CD4-positive, alpha-beta memory T cell (primary cell): Measurements from ENCODE around the gene NUP50. TPM values are rescaled to one million over a fixed set of nuclear protein-coding genes. Genes with fewer than 3 reads are reported as not detected.

ENCODE experiments used
- CTCF ChIA-PET: fragments of 350-600 bp; sonication (Branson Sonifier 250); formaldehyde crosslinking; loops from one replicate; lab custom pipeline; 2021; ENCODE audit warnings: inconsistent platforms; ENCODE audit not compliant: partially characterized antibody; lab: Charles Lee
- POLR2A ChIA-PET: fragments of 350-600 bp; sonication (Branson Sonifier 250); formaldehyde crosslinking; loops from one replicate; lab custom pipeline; 2021; ENCODE audit not compliant: partially characterized antibody; lab: Charles Lee
- DNase-seq, 5 donors: peaks; one replicate each; pipeline versions ENCODE4 v3.0.0 to v3.0.0-alpha.2; 2020 to 2022; ENCODE audit warnings: mixed read lengths in 1 of 5
- H3K27ac ChIP-seq: one replicate; pipeline ENCODE4 v1.7.0; 2013; ENCODE audit warnings: low read depth, low read length
- H3K27me3 ChIP-seq: 2 replicates; pipeline ENCODE4 v1.7.0; 2013; ENCODE audit warnings: mild to moderate bottlenecking, low read length, moderate library complexity; ENCODE audit not compliant: insufficient read depth
- H3K36me3 ChIP-seq: 2 replicates; pipeline ENCODE4 v1.7.0; 2013; ENCODE audit warnings: mild to moderate bottlenecking, low read length, moderate library complexity; ENCODE audit not compliant: insufficient read depth
- H3K4me1 ChIP-seq: 2 replicates; pipeline ENCODE4 v1.7.0; 2013; ENCODE audit warnings: mild to moderate bottlenecking, low read length, moderate library complexity; ENCODE audit not compliant: insufficient read depth
- H3K4me3 ChIP-seq, 2 donors: one replicate each; pipeline ENCODE4 v1.7.0; 2013; ENCODE audit warnings: low read length in 2 of 2, mild to moderate bottlenecking in 1 of 2
- H3K9me3 ChIP-seq, 2 donors: one replicate each; pipeline ENCODE4 v1.7.0; 2013; ENCODE audit warnings: low read length in 2 of 2, control low read depth in 1 of 2; ENCODE audit not compliant: control insufficient read depth in 1 of 2
- H3K27ac Mint-ChIP-seq, 7 donors: one replicate each; pipeline ENCODE4 v1.8.0; 2020 to 2021; ENCODE audit warnings: mixed read lengths in 7 of 7, mild to moderate bottlenecking in 6 of 7, inconsistent platforms in 3 of 7, moderate library complexity in 3 of 7
- H3K27me3 Mint-ChIP-seq, 2 donors: one replicate each; pipeline ENCODE4 v1.8.0; 2020 to 2021; ENCODE audit warnings: mixed read lengths in 2 of 2
- H3K36me3 Mint-ChIP-seq, 2 donors: one replicate each; pipeline ENCODE4 v1.8.0; 2020 to 2021; ENCODE audit warnings: mixed read lengths in 2 of 2, inconsistent platforms in 1 of 2, mild to moderate bottlenecking in 1 of 2
- H3K4me1 Mint-ChIP-seq, 4 donors: one replicate each; pipeline ENCODE4 v1.8.0; 2020 to 2021; ENCODE audit warnings: mixed read lengths in 4 of 4, mild to moderate bottlenecking in 1 of 4
- H3K4me3 Mint-ChIP-seq, 8 donors: one replicate each; pipeline ENCODE4 v1.8.0; 2020 to 2021; ENCODE audit warnings: mixed read lengths in 8 of 8, mild to moderate bottlenecking in 7 of 8, moderate library complexity in 6 of 8, inconsistent platforms in 3 of 8
- H3K9me3 Mint-ChIP-seq, 8 donors: one replicate each; pipeline ENCODE4 v1.8.0; 2020 to 2021; ENCODE audit warnings: mixed read lengths in 8 of 8, mild to moderate bottlenecking in 5 of 8, inconsistent platforms in 3 of 8, moderate library complexity in 1 of 8
- intact Hi-C: fragments of 100-400 bp; cut with micrococcal nuclease; formaldehyde crosslinking; loops from one replicate; pipeline ENCODE4 v1.15.1; 2023
- polyA plus RNA-seq, 2 donors: library from polyadenylated mRNA; unstranded; fragments of 300-500 nt; fragmentation: Illumina TruSeq; gene quantifications; one replicate each; pipeline ENCODE4 v1.2.3, GENCODE V29; 2021
- total RNA-seq, 2 experiments: library from RNA; stranded (reverse); gene quantifications; one replicate each; pipeline ENCODE4 v1.2.3, GENCODE V29; 2021

The NUP50 gene
- total and polyA plus RNA-seq, 4 experiments from 2014 or later, result 40.1 to 158 (median 103) TPM

- Histone ChIP-seq H3K36me3 (no peaks in the 10 kb centered on the region), H3K4me3 (no peak overlapping the region), H3K9me3 (no peaks in the 10 kb centered on the region), H3K4me1 (no peaks in the 10 kb centered on the region), H3K27ac (no peak overlapping the region), H3K27me3 (no peaks in the 10 kb centered on the region)
- Mint-ChIP-seq H3K4me3 (no peak overlapping the region), H3K4me1 (peaks cover 0 to 7% (median 3%) of the 10 kb centered on the region in 4 donors), H3K9me3 (peaks cover 0 to 4% (median 0%) of the 10 kb centered on the region in 8 donors), H3K36me3 (peaks cover 2 to 8% of the 10 kb centered on the region in 2 donors), H3K27ac (no peak overlapping the region), H3K27me3 (no peaks in the 10 kb centered on the region)
- ChIA-PET CTCF (no interaction called here), POLR2A (interaction anchor here (0.6 kb wide), 1 partner anchor 28 kb away, joined by 4 read pairs; no protein-coding TSS in a partner anchor)
- DNase-seq, result no peak
- intact Hi-C loops, result no loop called here
Measured at GRCh38 chr22:45144916-45145315, 18.8 kb upstream of the NUP50 start.

- no peaks in the 10 kb centered on the region for H3K36me3 ChIP-seq
- peaks cover 0 to 8% (median under 1%) of the 10 kb centered on the region in 4 donors for H3K4me1 Mint-ChIP-seq
- no peaks in the 10 kb centered on the region for H3K9me3 ChIP-seq
- DNase-seq, result no peak
- no peaks in the 10 kb centered on the region for H3K4me1 ChIP-seq
- H3K9me3 Mint-ChIP-seq, result no peaks in the 10 kb centered on the region
- no peak overlapping the region for H3K27ac ChIP-seq
- peaks cover 20 to 25% of the 10 kb centered on the region in 2 donors for H3K36me3 Mint-ChIP-seq
- H3K27me3 Mint-ChIP-seq, result no peaks in the 10 kb centered on the region
- no peak overlapping the region for H3K4me3 Mint-ChIP-seq
- intact Hi-C loops, result no loop called here
- no peaks in the 10 kb centered on the region for H3K27me3 ChIP-seq
- POLR2A ChIA-PET, result interaction anchor here (0.6 to 0.9 kb wide), 2 partner anchors 13 to 42 kb away, joined by 3 read pairs; no protein-coding TSS in a partner anchor
- H3K4me3 ChIP-seq, result no peak overlapping the region
- H3K27ac Mint-ChIP-seq, result no peak overlapping the region
- CTCF ChIA-PET, result no interaction called here
Measured at GRCh38 chr22:45149671-45150070, 14.1 kb upstream of the NUP50 start.

GRCh38 chr22:45150139-45150538 is 13.6 kb upstream of the NUP50 start:
- DNase-seq, result no peak
- Histone ChIP-seq H3K36me3 (no peaks in the 10 kb centered on the region), H3K4me1 (no peaks in the 10 kb centered on the region), H3K4me3 (no peak overlapping the region), H3K27ac (no peak overlapping the region), H3K9me3 (no peaks in the 10 kb centered on the region), H3K27me3 (no peaks in the 10 kb centered on the region)
- no peak overlapping the region for H3K27ac Mint-ChIP-seq
- H3K4me1 Mint-ChIP-seq, result peaks cover 0 to 8% (median 2%) of the 10 kb centered on the region in 4 donors
- intact Hi-C loops, result no loop called here
- ChIA-PET POLR2A (interaction anchor here (0.9 kb wide), 1 partner anchor 12 kb away, joined by 3 read pairs; no protein-coding TSS in a partner anchor), CTCF (no interaction called here)
- no peaks in the 10 kb centered on the region for H3K27me3 Mint-ChIP-seq
- no peak overlapping the region for H3K4me3 Mint-ChIP-seq
- peaks cover 20 to 25% of the 10 kb centered on the region in 2 donors for H3K36me3 Mint-ChIP-seq
- H3K9me3 Mint-ChIP-seq, result no peaks in the 10 kb centered on the region

DNA sequence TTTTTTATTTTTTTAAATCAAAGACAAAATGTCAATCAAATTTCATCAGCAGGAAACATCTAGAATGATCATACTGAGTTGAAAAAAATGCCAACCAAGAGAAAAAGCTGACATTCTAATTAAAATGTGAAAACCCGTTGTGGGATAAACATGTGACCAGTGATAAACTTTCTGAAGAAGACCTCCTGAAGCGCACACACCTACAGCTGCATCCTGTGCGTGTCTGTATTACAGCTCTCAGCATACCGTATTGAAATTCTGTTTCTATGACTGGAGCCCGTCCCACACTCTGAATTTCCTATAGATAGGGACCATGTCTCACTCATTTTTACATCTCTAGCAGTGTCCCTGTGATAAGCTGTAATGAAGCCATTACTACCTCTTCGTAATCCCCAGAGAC is 12.2 kb upstream of the NUP50 start:
- H3K4me1 Mint-ChIP-seq, result peaks cover 0 to 5% (median 2%) of the 10 kb centered on the region in 4 donors
- no peaks in the 10 kb centered on the region for H3K9me3 Mint-ChIP-seq
- H3K4me3 ChIP-seq, result no peak overlapping the region
- DNase-seq, result no peak
- H3K27ac ChIP-seq, result no peak overlapping the region
- ChIA-PET CTCF (no interaction called here), POLR2A (no interaction called here)
- no peaks in the 10 kb centered on the region for H3K4me1 ChIP-seq
- H3K36me3 ChIP-seq, result no peaks in the 10 kb centered on the region
- no peaks in the 10 kb centered on the region for H3K9me3 ChIP-seq
- H3K4me3 Mint-ChIP-seq, result no peak overlapping the region
- intact Hi-C loops, result no loop called here
- H3K27ac Mint-ChIP-seq, result no peak overlapping the region
- peaks cover 20 to 32% of the 10 kb centered on the region in 2 donors for H3K36me3 Mint-ChIP-seq
- H3K27me3 Mint-ChIP-seq, result no peaks in the 10 kb centered on the region
- no peaks in the 10 kb centered on the region for H3K27me3 ChIP-seq

DNA sequence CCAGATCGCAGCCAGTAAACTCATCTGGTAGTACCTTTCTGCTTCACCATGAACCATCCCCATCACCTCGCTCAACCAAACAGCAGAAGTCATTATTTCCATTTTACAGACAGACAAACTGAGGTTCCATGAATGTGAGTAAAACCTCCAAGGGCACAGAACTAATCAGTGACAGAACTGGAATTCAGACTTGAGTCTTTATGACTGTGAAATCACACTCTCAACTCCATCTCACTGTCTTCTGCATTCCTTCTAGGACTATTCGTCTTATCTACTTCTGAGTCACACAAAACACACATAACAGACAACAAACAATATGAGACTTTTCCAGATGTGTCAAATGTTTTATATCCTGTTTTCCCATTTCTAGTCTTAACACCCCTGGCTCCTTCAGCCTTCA is 9.3 kb upstream of the NUP50 start:
- Mint-ChIP-seq H3K27me3 (no peaks in the 10 kb centered on the region), H3K9me3 (no peaks in the 10 kb centered on the region), H3K36me3 (peaks cover 28 to 44% of the 10 kb centered on the region in 2 donors), H3K27ac (peak overlapping the region in 1 of 7 donors; percentile 10), H3K4me1 (peaks cover 0 to 5% (median 2%) of the 10 kb centered on the region in 4 donors), H3K4me3 (no peak overlapping the region)
- intact Hi-C loops, result no loop called here
- Histone ChIP-seq H3K27ac (no peak overlapping the region), H3K4me1 (peaks cover 6% of the 10 kb centered on the region), H3K9me3 (no peaks in the 10 kb centered on the region), H3K27me3 (no peaks in the 10 kb centered on the region), H3K4me3 (no peak overlapping the region), H3K36me3 (peaks cover 12% of the 10 kb centered on the region)
- POLR2A ChIA-PET, result interaction anchor here (2.2 kb wide), 1 partner anchor 9 kb away, joined by 8 read pairs; the partner anchor contains the start of gene NUP50
- no peak for DNase-seq
- CTCF ChIA-PET, result no interaction called here

DNA sequence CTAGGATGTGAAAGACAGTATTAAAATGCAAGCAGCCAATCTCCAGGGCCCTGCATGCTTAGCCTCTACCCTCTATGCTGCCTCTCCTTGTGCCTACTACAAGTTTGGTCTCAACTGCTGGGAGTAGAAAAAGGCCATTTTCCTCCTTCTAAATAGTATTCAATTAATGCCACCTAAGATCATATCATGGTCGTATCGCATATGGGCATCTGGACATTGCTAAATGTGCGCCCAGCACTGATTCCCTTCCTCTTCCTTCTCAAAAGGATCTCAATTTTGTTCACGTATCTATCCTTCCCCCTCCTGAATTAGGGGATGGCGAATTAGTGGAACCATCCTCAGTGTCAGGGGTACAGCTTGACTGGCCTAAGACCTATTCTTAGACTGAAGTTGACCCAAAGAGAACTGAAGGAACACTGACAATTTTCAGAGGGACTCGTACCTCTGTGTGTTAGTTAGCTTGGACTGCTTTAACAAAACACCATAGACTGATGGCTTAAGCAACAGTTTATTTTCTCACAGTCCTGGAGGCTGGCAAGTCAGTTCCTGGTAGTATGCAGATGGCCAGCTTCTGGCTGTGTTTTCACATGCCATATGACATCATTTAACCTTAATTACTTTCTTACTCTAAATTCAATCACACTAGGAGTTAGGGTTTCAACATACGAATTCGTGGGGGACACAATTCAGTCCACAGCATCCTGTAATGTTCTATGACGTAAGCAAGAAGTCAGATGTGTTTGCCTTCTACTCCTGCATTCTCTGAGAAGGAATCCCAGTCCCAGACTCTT is 8.5 kb upstream of the NUP50 start:
- no peak for DNase-seq
- H3K36me3 ChIP-seq, result peaks cover 12% of the 10 kb centered on the region
- CTCF ChIA-PET, result no interaction called here
- Mint-ChIP-seq H3K36me3 (peaks cover 25 to 41% of the 10 kb centered on the region in 2 donors), H3K4me3 (no peak overlapping the region), H3K4me1 (peaks cover 8 to 13% (median 9%) of the 10 kb centered on the region in 4 donors), H3K27ac (peak overlapping the region in 1 of 7 donors; percentile 36), H3K9me3 (no peaks in the 10 kb centered on the region), H3K27me3 (no peaks in the 10 kb centered on the region)
- H3K9me3 ChIP-seq, result no peaks in the 10 kb centered on the region
- H3K27me3 ChIP-seq, result no peaks in the 10 kb centered on the region
- intact Hi-C loops, result no loop called here
- POLR2A ChIA-PET, result no interaction called here
- no peak overlapping the region for H3K4me3 ChIP-seq
- H3K27ac ChIP-seq, result no peak overlapping the region
- H3K4me1 ChIP-seq, result peaks cover 14% of the 10 kb centered on the region

DNA sequence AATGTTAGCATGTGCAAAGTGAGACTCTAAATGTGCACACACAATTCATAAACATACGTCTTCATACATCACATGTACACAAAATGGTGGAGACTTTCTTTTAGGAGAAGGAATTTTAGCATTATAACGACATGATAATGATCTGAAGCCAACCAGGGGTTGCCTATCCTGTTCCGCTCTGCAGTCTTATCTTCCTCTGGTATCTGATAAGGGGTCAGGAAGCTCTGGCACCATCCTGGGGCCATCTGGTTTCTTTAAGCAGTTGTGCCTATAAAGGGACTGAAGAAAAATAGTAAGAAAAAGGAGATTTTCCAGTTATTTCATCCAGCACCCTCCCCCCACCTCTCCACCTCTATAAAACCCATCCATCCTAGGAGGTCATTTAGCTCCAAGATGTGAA is 5.8 kb upstream of the NUP50 start:
- Histone ChIP-seq H3K27me3 (no peaks in the 10 kb centered on the region), H3K36me3 (peaks cover 12% of the 10 kb centered on the region), H3K9me3 (no peaks in the 10 kb centered on the region), H3K4me1 (peaks cover 35% of the 10 kb centered on the region), H3K27ac (no peak overlapping the region), H3K4me3 (no peak overlapping the region)
- no peak overlapping the region for H3K4me3 Mint-ChIP-seq
- peaks cover 19 to 28% (median 25%) of the 10 kb centered on the region in 4 donors for H3K4me1 Mint-ChIP-seq
- CTCF ChIA-PET, result no interaction called here
- H3K27me3 Mint-ChIP-seq, result no peaks in the 10 kb centered on the region
- intact Hi-C loops, result no loop called here
- no peak for DNase-seq
- H3K36me3 Mint-ChIP-seq, result peaks cover 11 to 30% of the 10 kb centered on the region in 2 donors
- POLR2A ChIA-PET, result no interaction called here
- H3K27ac Mint-ChIP-seq, result no peak overlapping the region
- H3K9me3 Mint-ChIP-seq, result no peaks in the 10 kb centered on the region
